Measurements from ENCODE around the gene KCNJ2. TPM values are rescaled to one million over a fixed set of nuclear protein-coding genes. Genes with fewer than 3 reads are reported as not detected.

KCNJ2 gene
- total RNA-seq: 12.1 TPM

GRCh38 chr17:70168977-70169708 is at the start of gene KCNJ2:
KCNJ2 (plus strand) TSS chr17:70169532; CDS start chr17:70175040, 5,508 bp downstream.

Other genes starting within 250 kb of the KCNJ2 start
- 124 TPM for gene KCNJ16, start 94.3 kb upstream of the KCNJ2 start, total RNA-seq

Measured in metanephros (tissue), 1 donor.